GM19328 (cell line): ENCODE data around the gene RPTOR.

Experiments
- ATAC-seq: cut with Tn5 transposase; IDR thresholded peaks from one replicate; pipeline ENCODE4 v1.9.1; 2021; ENCODE audit warnings: mild to moderate bottlenecking, moderate library complexity; ENCODE audit not compliant: unreplicated experiment

The RPTOR gene

DNA sequence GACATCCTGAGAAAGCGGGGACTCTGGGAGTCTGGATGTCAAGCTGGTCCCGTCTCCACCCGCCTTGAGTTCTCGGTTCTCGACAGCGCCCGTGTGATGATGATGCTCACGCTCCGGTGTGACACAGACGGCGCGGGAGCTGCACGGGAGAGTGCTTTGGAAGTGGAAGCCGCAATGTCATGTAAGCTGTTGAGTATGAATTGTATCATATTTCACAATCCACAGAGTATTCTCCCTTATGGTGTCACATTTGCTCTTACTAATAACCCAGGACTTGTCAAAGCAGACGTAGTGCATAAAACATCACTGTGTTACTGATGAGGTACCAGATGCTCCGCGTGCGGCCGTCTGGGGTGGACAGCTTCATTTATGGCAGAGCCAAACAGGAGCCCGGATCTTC is 229.5 kb downstream of the RPTOR start:
- ATAC-seq = no peak

DNA sequence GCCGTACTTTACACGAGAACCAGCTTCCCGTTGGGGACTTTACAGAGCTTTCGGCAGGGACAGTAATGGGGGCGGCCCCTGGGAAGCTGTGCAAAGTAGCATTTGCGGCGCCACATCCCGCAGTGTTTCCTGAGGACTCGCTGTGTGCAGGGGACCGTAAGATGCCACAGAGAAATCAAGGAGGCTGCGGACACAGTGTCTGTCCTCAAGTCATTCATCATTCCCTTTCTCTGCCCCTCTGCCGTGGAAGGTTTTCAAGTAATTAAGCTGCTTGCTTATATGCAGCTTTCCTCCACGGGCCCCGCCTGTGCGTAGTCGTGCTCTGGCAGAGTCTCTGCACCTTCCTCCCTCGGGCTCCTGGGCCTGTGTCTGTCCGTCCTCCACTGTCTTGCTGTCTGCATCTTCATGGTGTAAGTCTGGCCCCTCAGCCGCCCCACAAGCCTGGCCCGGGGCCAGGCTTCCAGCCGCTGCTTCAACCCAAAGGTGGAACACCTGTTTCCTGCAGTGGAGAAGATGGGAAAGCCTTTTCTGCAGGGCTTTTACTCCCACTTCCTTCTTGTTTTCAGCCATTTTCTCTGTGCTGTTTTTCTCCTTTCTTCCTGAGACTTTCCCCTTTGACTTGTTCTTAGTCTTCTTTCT is 230.1 kb downstream of the RPTOR start:
- no peak for ATAC-seq

GRCh38 chr17:80775863-80776262 is 231.2 kb downstream of the RPTOR start:
- ATAC-seq = no peak

GRCh38 chr17:80777274-80777673 is 232.6 kb downstream of the RPTOR start:
- ATAC-seq = no peak

GRCh38 chr17:80778716-80779115 is 234.1 kb downstream of the RPTOR start:
- no peak for ATAC-seq

GRCh38 chr17:80779336-80779735 is 234.7 kb downstream of the RPTOR start:
- no peak for ATAC-seq

DNA sequence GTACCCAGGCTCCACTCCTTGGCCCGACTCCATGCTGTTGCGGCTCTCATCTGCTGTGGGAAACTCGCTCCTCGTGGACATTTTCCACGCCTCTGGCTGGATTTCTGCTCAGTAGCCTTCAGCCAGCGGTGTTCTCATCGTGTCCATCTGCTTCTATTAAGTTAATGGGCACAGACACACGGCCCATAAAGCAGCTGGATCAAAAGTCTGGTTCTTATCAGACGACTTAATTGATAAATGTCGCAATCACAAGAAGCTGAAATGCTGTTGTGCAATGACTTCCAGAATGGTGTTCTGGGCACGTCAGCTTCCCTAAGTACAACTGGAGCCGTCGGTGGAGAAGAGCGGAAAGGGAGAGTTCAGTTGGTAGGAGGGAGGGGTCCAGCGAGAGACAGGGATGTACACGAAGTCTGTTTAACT is 235.3 kb downstream of the RPTOR start:
- no peak for ATAC-seq

DNA sequence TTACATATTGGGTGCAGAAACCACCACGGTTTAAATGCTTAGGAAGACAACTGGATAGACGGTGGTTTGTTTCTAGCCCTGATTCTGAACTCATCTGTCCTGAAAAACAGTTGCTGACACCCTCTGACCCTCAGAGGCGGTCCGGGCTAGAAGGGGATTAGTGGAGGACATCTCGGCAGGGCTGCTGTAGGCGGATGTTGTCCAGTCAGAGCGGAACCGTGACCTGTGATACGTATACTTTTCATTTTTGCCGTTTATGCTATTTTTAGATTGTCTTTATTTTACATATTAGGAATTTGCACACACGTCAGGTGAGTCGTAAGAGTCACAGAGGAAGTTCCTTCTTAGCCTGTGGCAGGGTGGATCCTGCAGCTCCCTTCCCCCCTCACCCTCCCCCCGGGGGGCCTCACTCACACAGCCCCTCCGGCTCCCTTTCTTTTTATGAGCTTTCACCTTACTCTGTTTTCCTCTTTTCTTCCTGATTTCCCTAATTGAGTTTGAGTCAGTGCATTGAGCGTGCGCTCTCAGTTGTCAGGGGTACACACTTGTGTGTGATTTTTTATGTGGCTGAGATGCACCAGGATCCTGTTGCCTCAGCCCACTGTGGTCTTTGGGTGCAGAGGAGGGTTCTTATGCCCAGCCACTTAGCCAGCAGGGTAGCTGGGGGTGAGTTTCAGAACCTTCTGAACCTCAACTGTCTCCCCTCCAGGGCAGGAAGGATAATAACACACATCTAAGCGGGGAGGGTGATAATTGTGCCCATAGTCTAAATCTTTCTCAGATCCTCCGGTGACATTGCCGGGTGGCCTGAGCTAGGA is 236.0 kb downstream of the RPTOR start:
- ATAC-seq = no peak

GRCh38 chr17:80781211-80781610 is 236.6 kb downstream of the RPTOR start:
- ATAC-seq = no peak

DNA sequence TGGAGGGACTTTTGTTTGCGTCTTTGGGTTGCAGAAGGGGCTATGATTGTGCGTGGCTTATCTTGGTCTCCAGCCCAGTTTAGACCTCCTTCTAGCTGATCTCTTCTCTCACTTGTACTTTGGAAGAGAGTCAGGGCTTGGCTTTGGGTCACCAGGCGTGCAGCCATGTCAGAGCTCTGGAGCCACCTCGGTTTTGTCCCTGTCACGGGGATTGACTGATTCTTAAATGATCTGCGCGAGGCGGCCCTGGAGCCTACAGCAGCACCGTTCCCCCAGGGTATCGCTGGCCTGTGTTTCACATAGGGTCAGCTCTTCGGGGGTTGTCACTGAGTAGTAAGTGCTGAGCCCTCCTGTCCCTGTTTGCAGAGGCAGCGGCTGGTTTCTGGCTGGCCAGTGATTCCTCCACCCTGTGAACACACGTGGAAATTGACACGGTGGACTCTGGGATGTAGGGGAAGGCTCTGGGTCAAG is 237.2 kb downstream of the RPTOR start:
- no peak for ATAC-seq

DNA sequence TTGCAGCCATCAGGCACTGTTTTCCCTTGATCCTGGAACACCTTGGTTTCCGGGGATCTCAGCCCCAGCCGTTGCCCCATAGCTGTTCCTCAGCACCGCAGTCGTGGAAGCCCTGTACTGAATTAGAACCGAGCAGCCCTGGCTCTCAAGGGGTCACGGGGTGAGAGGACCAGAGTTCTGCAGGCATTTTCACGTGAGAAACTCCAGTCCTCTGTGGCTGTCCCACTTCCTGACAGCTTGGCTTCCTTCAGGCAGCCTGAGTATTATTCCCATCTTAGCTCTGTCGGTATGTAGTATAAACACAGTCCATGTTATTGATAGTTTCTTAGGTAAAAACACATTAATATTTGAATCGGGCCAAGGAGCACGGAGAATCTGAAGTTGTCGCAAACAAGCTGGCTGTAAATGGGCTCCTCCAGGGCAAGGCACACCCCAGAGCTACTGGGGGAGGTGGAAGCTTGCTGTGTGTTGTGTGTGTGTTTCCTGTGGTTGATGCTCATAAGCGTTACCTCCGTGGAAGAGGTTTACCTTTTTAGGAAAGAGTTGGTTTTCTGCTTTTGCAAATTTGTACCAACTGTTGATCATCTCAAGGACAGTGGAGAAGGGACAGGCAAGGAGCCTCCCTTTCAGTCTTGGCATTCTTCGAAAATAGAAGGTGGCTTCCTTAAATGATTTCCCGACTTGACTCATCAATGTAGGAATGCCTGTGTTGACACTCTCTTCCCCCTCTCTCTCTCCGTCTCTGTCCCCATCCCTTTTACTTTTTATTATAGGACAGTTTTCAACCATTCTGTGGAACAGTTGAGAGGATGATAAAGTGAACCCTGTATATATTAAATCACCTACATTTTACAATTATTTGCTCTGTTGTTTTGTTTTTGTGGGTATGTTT is 238.1 kb downstream of the RPTOR start:
- ATAC-seq = no peak

DNA sequence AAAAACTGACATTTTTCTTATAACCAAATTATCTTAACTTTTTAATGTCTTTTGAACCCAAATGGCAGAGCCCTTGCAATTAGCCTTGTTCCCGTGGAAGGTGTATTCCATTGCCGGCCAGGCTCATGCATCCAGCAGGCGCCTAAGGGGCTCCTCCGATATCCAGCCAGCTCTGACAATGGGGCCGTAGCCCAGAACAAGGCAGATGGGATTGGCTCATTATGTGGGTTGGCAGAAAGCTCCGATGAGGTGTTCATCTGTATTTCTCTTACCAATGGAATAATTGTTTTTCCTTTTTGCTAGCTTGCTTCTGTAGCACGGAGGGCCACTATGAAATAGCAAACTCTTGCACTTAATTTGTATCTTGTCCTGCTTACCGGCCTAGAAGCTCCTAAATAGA is 238.8 kb downstream of the RPTOR start:
- no peak for ATAC-seq

GRCh38 chr17:80783971-80784370 is 239.3 kb downstream of the RPTOR start:
- ATAC-seq = no peak

DNA sequence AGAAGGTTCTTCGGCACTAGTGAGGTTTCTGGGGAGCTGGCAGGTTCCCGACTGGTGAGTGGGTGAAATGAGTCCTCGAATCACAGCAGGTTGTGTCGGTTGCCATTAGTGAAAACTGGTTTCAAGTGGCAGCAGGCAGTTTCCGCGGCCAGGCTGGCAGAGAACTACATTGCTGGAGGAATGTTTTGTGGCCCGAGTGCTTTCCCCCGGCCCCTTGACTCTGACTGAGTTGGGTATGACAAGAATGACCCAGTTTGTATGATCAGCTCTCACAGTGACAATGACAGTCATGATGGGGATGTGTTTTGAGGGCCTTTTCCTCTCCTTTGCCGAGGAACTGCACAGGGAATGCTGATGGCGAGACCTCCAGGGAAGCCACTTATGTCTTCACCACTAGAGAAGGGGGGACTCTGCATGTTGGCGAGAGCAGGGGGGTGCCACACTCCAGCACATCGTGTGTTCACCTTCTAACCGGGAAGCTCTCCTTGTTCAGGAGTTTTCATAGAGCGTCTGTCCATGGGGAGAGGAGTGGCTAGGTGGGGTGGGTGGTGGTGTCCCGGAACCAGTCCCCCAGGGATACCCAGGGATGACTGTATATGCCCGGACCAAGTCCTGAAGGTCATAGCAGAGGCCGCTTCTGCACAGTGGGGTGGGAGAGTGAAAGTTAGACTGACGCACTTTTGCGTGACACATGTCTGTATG is 241.0 kb downstream of the RPTOR start:
- no peak for ATAC-seq

GRCh38 chr17:80786470-80786869 is 241.8 kb downstream of the RPTOR start:
- ATAC-seq = no peak

DNA sequence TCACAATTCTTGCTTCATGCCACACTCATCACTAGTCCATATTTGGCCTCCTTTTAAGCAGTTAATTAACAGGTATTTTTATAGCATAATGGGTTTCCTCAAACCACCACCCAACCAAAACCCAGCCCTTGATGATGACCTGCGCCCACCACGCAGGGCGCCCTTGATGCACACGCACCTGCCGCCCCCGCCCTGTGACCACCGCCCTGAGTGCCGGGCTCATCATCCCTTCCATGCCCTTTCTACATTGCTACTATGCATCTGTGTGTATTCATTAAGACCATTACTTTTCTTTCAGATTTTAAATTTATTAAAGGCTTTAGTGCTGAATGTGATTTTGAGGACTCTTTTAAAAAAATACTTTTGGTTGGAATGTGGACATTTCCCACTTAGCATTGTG is 242.2 kb downstream of the RPTOR start:
- no peak for ATAC-seq

DNA sequence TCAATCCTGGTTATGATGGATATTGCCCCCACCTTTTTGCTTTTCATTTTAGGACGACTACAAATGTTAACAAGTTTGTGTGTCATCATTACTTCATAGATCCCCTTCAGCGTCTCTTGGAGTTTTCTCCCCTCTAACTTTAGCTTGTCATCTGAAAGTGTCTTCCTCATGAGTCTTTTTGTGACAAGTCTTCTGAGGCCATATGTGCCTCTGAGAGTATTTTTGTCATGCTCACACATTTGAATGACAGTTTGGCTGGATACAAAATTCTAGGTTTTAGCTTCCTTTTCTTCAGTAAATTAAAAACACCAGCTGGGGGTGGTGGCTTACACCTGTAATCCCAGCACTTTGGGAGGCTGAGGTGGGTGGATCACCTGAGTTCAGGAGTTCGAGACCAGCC is 243.2 kb downstream of the RPTOR start:
- no peak for ATAC-seq

GRCh38 chr17:80789356-80789902 is 244.8 kb downstream of the RPTOR start:
- ATAC-seq = no peak

DNA sequence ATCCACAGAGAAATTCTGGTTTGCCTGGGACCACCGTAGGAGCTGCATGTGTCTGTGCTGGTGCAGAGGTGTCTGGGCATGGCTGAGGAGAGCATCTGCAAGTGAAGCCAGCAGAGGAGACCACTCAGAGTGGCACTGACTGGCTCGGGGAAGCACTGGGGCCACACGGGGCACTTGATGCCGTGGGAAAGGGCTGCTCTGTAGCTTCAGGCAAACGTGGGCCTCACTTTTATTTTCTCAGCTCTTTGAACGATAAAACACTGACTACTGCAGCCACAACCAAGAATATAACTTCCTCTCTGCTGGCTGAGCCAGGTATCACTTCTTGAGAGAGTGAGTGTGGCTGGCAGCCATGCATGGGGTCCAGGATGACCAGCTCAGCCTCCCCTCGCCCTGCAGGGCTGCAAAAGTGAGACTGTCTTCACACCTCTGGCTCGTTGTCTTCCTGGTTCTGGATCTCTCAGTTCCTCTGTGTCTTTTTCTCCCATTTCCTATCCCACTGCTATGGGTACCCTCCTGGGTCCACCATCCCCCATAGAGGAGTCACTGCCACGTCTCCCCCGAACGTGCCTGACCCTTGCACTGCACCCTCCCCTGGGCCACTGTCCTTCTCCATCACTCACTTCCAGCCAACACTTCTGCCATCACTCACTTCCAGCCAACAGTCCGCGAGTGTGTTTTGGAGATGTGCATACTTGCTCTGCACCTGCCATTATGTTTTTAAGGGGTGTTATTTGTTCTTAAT is 245.6 kb downstream of the RPTOR start:
- ATAC-seq = no peak
